Muscle of leg (tissue), 11 donors: Measurements from ENCODE around the gene PTPRK. TPM values are rescaled to one million over a fixed set of nuclear protein-coding genes. Genes with fewer than 3 reads are reported as not detected.

Source experiments
- DNase-seq: peaks from one replicate; pipeline ENCODE4 v3.0.0; 2013
- H3K27ac ChIP-seq: one replicate; pipeline ENCODE4 v1.5.1; 2013; ENCODE audit warnings: mild to moderate bottlenecking, low read length, control low read depth
- H3K27me3 ChIP-seq: one replicate; pipeline ENCODE4 v1.6.1; 2013; ENCODE audit warnings: low read length; ENCODE audit not compliant: control insufficient read depth, insufficient read depth
- H3K36me3 ChIP-seq: one replicate; pipeline ENCODE4 v1.6.1; 2013; ENCODE audit warnings: low read length; ENCODE audit not compliant: control insufficient read depth, insufficient read depth
- H3K4me1 ChIP-seq: one replicate; pipeline ENCODE4 v1.6.1; 2013; ENCODE audit warnings: low read length; ENCODE audit not compliant: control insufficient read depth, insufficient read depth
- H3K4me3 ChIP-seq: one replicate; pipeline ENCODE4 v1.5.1; 2013; ENCODE audit warnings: low read length, control low read depth
- H3K9me3 ChIP-seq: replicated peaks from 2 replicates; pipeline ENCODE4 v1.6.1; 2013; ENCODE audit warnings: low read depth, low read length; ENCODE audit not compliant: control insufficient read depth
- WGBS: methylation state at CpG from one replicate; pipeline ENCODE4 v1.1.5; 2013; ENCODE audit warnings: missing lambda C conversion rate; ENCODE audit not compliant: insufficient coverage; 5-methylcytosine and 5-hydroxymethylcytosine counted together
- polyA plus RNA-seq, 8 donors: library from polyadenylated mRNA; unstranded; fragments of 120-200 nt; gene quantifications; one replicate each; pipeline versions ENCODE4 v1.2.1 to v1.2.3, GENCODE V29; 2013; ENCODE audit warnings: inconsistent platforms in 1 of 8, low replicate concordance in 1 of 8; ENCODE audit not compliant: insufficient read length in 8 of 8, insufficient read depth in 1 of 8
- total RNA-seq: library from RNA; stranded (reverse); fragments of 120-200 nt; gene quantifications from one replicate; pipeline ENCODE4 v1.2.4, GENCODE V29; 2013

The PTPRK gene
- total and polyA plus RNA-seq, 9 donors: 14.4 to 21.8 (median 18.2) TPM

- no peaks in the 10 kb centered on the region for H3K36me3 ChIP-seq
- H3K27ac ChIP-seq: no peak overlapping the region
- H3K27me3 ChIP-seq: no peaks in the 10 kb centered on the region
- no CpG with 5 or more reads among the region's 2 CpGs for WGBS
- H3K4me1 ChIP-seq: no peaks in the 10 kb centered on the region
- DNase-seq: no peak
- H3K4me3 ChIP-seq: no peak overlapping the region
- no peaks in the 10 kb centered on the region for H3K9me3 ChIP-seq
Measured at GRCh38 chr6:128505603-128506002, 14.8 kb downstream of the PTPRK start.

- H3K27ac ChIP-seq: no peak overlapping the region
- no peak for DNase-seq
Measured at GRCh38 chr6:128504003-128504654, 16.3 kb downstream of the PTPRK start.

GRCh38 chr6:128500749-128501600 lies 19.4 kb downstream of the PTPRK start:
- Histone ChIP-seq H3K27ac (no peak overlapping the region), H3K4me1 (no peaks in the 10 kb centered on the region), H3K4me3 (no peak overlapping the region), H3K9me3 (no peaks in the 10 kb centered on the region), H3K27me3 (no peaks in the 10 kb centered on the region), H3K36me3 (no peaks in the 10 kb centered on the region)
- WGBS: 100% methylated on average over 1 of the region's 7 CpGs
- DNase-seq: no peak

More at GRCh38 chr6:128504003-128504654, 16.3 kb downstream of the PTPRK start:
- Histone ChIP-seq H3K4me3 (no peak overlapping the region), H3K27me3 (no peaks in the 10 kb centered on the region), H3K4me1 (no peaks in the 10 kb centered on the region), H3K9me3 (no peaks in the 10 kb centered on the region), H3K36me3 (no peaks in the 10 kb centered on the region)
- 61% methylated on average over 2 of the region's 3 CpGs for WGBS

GRCh38 chr6:128500014-128500413 lies 20.4 kb downstream of the PTPRK start:
- Histone ChIP-seq H3K27me3 (no peaks in the 10 kb centered on the region), H3K36me3 (no peaks in the 10 kb centered on the region), H3K9me3 (no peaks in the 10 kb centered on the region), H3K27ac (no peak overlapping the region), H3K4me3 (no peak overlapping the region), H3K4me1 (no peaks in the 10 kb centered on the region)
- DNase-seq: no peak

GRCh38 chr6:128499079-128499731 lies 21.2 kb downstream of the PTPRK start:
- Histone ChIP-seq H3K36me3 (no peaks in the 10 kb centered on the region), H3K9me3 (no peaks in the 10 kb centered on the region), H3K27me3 (no peaks in the 10 kb centered on the region), H3K4me3 (no peak overlapping the region), H3K27ac (no peak overlapping the region), H3K4me1 (no peaks in the 10 kb centered on the region)
- no peak for DNase-seq
- no CpG with 5 or more reads among the region's 4 CpGs for WGBS

- WGBS: no CpG with 5 or more reads among the region's 2 CpGs
- DNase-seq: no peak
- Histone ChIP-seq H3K4me3 (no peak overlapping the region), H3K4me1 (no peaks in the 10 kb centered on the region), H3K36me3 (no peaks in the 10 kb centered on the region), H3K27me3 (no peaks in the 10 kb centered on the region), H3K9me3 (no peaks in the 10 kb centered on the region), H3K27ac (no peak overlapping the region)
Measured at GRCh38 chr6:128498234-128498633, 22.2 kb downstream of the PTPRK start.

GRCh38 chr6:128495536-128496333 lies 24.7 kb downstream of the PTPRK start:
- no peaks in the 10 kb centered on the region for H3K9me3 ChIP-seq
- WGBS: 94% methylated on average over 6 of the region's 6 CpGs
- H3K4me3 ChIP-seq: no peak overlapping the region
- no peaks in the 10 kb centered on the region for H3K36me3 ChIP-seq
- H3K27me3 ChIP-seq: no peaks in the 10 kb centered on the region
- no peak for DNase-seq
- no peak overlapping the region for H3K27ac ChIP-seq
- H3K4me1 ChIP-seq: no peaks in the 10 kb centered on the region

GRCh38 chr6:128494440-128494839 lies 26.0 kb downstream of the PTPRK start:
- Histone ChIP-seq H3K27ac (no peak overlapping the region), H3K4me1 (peaks cover 2% of the 10 kb centered on the region)
- WGBS: no CpG with 5 or more reads among the region's 5 CpGs

GRCh38 chr6:128493877-128494276 lies 26.5 kb downstream of the PTPRK start:
- Histone ChIP-seq H3K4me1 (peaks cover 2% of the 10 kb centered on the region), H3K27me3 (no peaks in the 10 kb centered on the region), H3K36me3 (no peaks in the 10 kb centered on the region), H3K4me3 (no peak overlapping the region), H3K9me3 (no peaks in the 10 kb centered on the region), H3K27ac (no peak overlapping the region)
- no peak for DNase-seq
- 80% methylated on average over 1 of the region's 4 CpGs for WGBS

More at GRCh38 chr6:128494440-128494839, 26.0 kb downstream of the PTPRK start:
- Histone ChIP-seq H3K9me3 (no peaks in the 10 kb centered on the region), H3K36me3 (no peaks in the 10 kb centered on the region), H3K4me3 (no peak overlapping the region), H3K27me3 (no peaks in the 10 kb centered on the region)
- peak; percentile 45 for DNase-seq
